ENCODE results near the gene RBM5.

The RBM5 gene

GRCh38 chr3:50157827-50158529 lies 69.3 kb downstream of the RBM5 start:
- no peaks in the 10 kb centered on the region for H3K9me3 ChIP-seq (replicated peaks in 1 of 11)
- H3K9ac ChIP-seq, result peak overlapping the region in 7 of 11 experiments; percentile 4 to 90 (median 88); a peak in 8 of 22 replicates
- TF ChIP-seq Cebpa-rat (IDR thresholded peaks at IDR 0.05), result no peak
- H3K36me3 ChIP-seq, result peaks cover 0 to 31% (median 15%) of the 10 kb centered on the region in 11 experiments; a peak in 10 of 22 replicates
- H4K20me1 ChIP-seq, result peaks cover 0 to 52% (median 18%) of the 10 kb centered on the region in 11 experiments; a peak in 13 of 22 replicates
- H3K4me3 ChIP-seq, result peak overlapping the region in 3 of 10 experiments; percentile 75 to 86 (median 78); a peak in 3 of 20 replicates
- peak overlapping the region in 10 of 11 experiments; percentile 93 to 100 (median 99); a peak in 20 of 22 replicates for H3K4me2 ChIP-seq
- peaks cover 7 to 28% (median 15%) of the 10 kb centered on the region in 11 experiments; a peak in 20 of 22 replicates for H3K27me3 ChIP-seq
- H3K27ac ChIP-seq, result peak overlapping the region in 6 of 11 experiments; percentile 4 to 83 (median 31); a peak in 8 of 22 replicates
- peaks cover 27 to 88% (median 83%) of the 10 kb centered on the region in 10 experiments for H3K4me1 ChIP-seq

GRCh38 chr3:50158530-50159146 lies 69.9 kb downstream of the RBM5 start:
- Histone ChIP-seq H3K9ac (peak overlapping the region in 7 of 11 experiments; percentile 4 to 90 (median 37); a peak in 4 of 22 replicates), H4K20me1 (peaks cover 0 to 58% (median 15%) of the 10 kb centered on the region in 11 experiments; a peak in 13 of 22 replicates), H3K4me3 (no peak overlapping the region), H3K36me3 (peaks cover 0 to 31% (median 15%) of the 10 kb centered on the region in 11 experiments; a peak in 10 of 22 replicates), H3K9me3 (replicated peaks in 1 of 11) (no peaks in the 10 kb centered on the region), H3K4me2 (peak overlapping the region in 10 of 11 experiments; percentile 93 to 100 (median 99); a peak in 19 of 22 replicates), H3K4me1 (peaks cover 27 to 93% (median 90%) of the 10 kb centered on the region in 10 experiments), H3K27me3 (peaks cover 5 to 22% (median 9%) of the 10 kb centered on the region in 11 experiments; a peak in 20 of 22 replicates), H3K27ac (peak overlapping the region in 6 of 11 experiments; percentile 4 to 42 (median 24); a peak in 6 of 22 replicates)
- no peak for TF ChIP-seq Cebpa-rat (IDR thresholded peaks at IDR 0.05)

- peaks cover 20 to 100% (median 100%) of the 10 kb centered on the region in 10 experiments for H3K4me1 ChIP-seq
- H4K20me1 ChIP-seq, result peaks cover 0 to 72% (median 11%) of the 10 kb centered on the region in 11 experiments; a peak in 13 of 22 replicates
- peaks cover 0 to 33% (median 15%) of the 10 kb centered on the region in 11 experiments; a peak in 10 of 22 replicates for H3K36me3 ChIP-seq
- peak overlapping the region in 4 of 11 experiments; percentile 24 to 41 (median 33); a peak in 3 of 22 replicates for H3K9ac ChIP-seq
- no peak overlapping the region for H3K4me3 ChIP-seq
- no peak for TF ChIP-seq Cebpa-rat (IDR thresholded peaks at IDR 0.05)
- peak overlapping the region in 8 of 11 experiments; percentile 23 to 100 (median 53); a peak in 15 of 22 replicates for H3K4me2 ChIP-seq
- peaks cover 0 to 9% (median 0%) of the 10 kb centered on the region in 11 experiments; a peak in 6 of 22 replicates for H3K27me3 ChIP-seq
- H3K9me3 ChIP-seq (replicated peaks in 1 of 11), result no peaks in the 10 kb centered on the region
- peak overlapping the region in 2 of 11 experiments; percentile 13 to 31; a peak in 2 of 22 replicates for H3K27ac ChIP-seq
Measured at GRCh38 chr3:50160561-50160983, 71.9 kb downstream of the RBM5 start.

- peaks cover 0 to 2% (median 0%) of the 10 kb centered on the region in 11 experiments; a peak in 3 of 22 replicates for H3K27me3 ChIP-seq
- H3K9me3 ChIP-seq (replicated peaks in 1 of 11), result no peaks in the 10 kb centered on the region
- H3K4me1 ChIP-seq, result peaks cover 20 to 100% (median 100%) of the 10 kb centered on the region in 10 experiments
- no peak overlapping the region; a peak in 1 of 20 replicates for H3K4me3 ChIP-seq
- no peak for TF ChIP-seq Cebpa-rat (IDR thresholded peaks at IDR 0.05)
- peaks cover 0 to 66% (median 4%) of the 10 kb centered on the region in 11 experiments; a peak in 12 of 22 replicates for H4K20me1 ChIP-seq
- H3K4me2 ChIP-seq, result peak overlapping the region in 8 of 11 experiments; percentile 23 to 100 (median 53); a peak in 14 of 22 replicates
- peaks cover 0 to 33% (median 15%) of the 10 kb centered on the region in 11 experiments; a peak in 10 of 22 replicates for H3K36me3 ChIP-seq
- peak overlapping the region in 4 of 11 experiments; percentile 24 to 41 (median 33); a peak in 3 of 22 replicates for H3K9ac ChIP-seq
- peak overlapping the region in 2 of 11 experiments; percentile 13 to 31; a peak in 2 of 22 replicates for H3K27ac ChIP-seq
Measured at GRCh38 chr3:50161320-50161719, 72.6 kb downstream of the RBM5 start.

GRCh38 chr3:50162034-50162883 lies 73.5 kb downstream of the RBM5 start:
- Histone ChIP-seq H3K9ac (peak overlapping the region in 4 of 11 experiments; percentile 28 to 50 (median 32); a peak in 5 of 22 replicates), H3K4me1 (peaks cover 20 to 100% (median 100%) of the 10 kb centered on the region in 10 experiments), H3K4me2 (peak overlapping the region in 8 of 11 experiments; percentile 87 to 100 (median 94); a peak in 16 of 22 replicates), H3K27ac (peak overlapping the region in 3 of 11 experiments; percentile 23 to 31 (median 28); a peak in 2 of 22 replicates), H4K20me1 (peaks cover 0 to 68% (median 0%) of the 10 kb centered on the region in 11 experiments; a peak in 7 of 22 replicates), H3K27me3 (no peaks in the 10 kb centered on the region), H3K36me3 (peaks cover 0 to 33% (median 15%) of the 10 kb centered on the region in 11 experiments; a peak in 10 of 22 replicates), H3K4me3 (no peak overlapping the region), H3K9me3 (replicated peaks in 1 of 11) (no peaks in the 10 kb centered on the region)
- TF ChIP-seq Cebpa-rat (IDR thresholded peaks at IDR 0.05), result no peak

GRCh38 chr3:50163572-50164455 lies 75.1 kb downstream of the RBM5 start:
- H3K9ac ChIP-seq, result peak overlapping the region in 5 of 11 experiments; percentile 11 to 50 (median 32); a peak in 5 of 22 replicates
- peak overlapping the region in 2 of 11 experiments; percentile 31 to 35; a peak in 1 of 22 replicates for H3K27ac ChIP-seq
- TF ChIP-seq Cebpa-rat (IDR thresholded peaks at IDR 0.05), result no peak
- H3K36me3 ChIP-seq, result peaks cover 0 to 33% (median 15%) of the 10 kb centered on the region in 11 experiments; a peak in 10 of 22 replicates
- no peak overlapping the region for H3K4me3 ChIP-seq
- no peaks in the 10 kb centered on the region for H3K9me3 ChIP-seq (replicated peaks in 1 of 11)
- H3K27me3 ChIP-seq, result no peaks in the 10 kb centered on the region
- peaks cover 0 to 58% (median 0%) of the 10 kb centered on the region in 11 experiments; a peak in 5 of 22 replicates for H4K20me1 ChIP-seq
- H3K4me1 ChIP-seq, result peaks cover 32 to 100% (median 100%) of the 10 kb centered on the region in 10 experiments
- peak overlapping the region in 9 of 11 experiments; percentile 11 to 100 (median 94); a peak in 18 of 22 replicates for H3K4me2 ChIP-seq
